Measurements from ENCODE around the gene PSAPL1.
"Not testable (repeated sequence)": the region's sequence is repeated elsewhere in the genome, so short reads cannot be mapped to it uniquely, and the experiment has no call there.

PSAPL1 gene

GRCh38 chr4:7458477-7458876, 23.7 kb upstream of the PSAPL1 start:
- FAIRE-seq, result no peak

GRCh38 chr4:7458066-7458425, 23.3 kb upstream of the PSAPL1 start:
- no peak for FAIRE-seq

- FAIRE-seq, result no peak
Observed at GRCh38 chr4:7457201-7458065, 22.7 kb upstream of the PSAPL1 start.

- FAIRE-seq, result not testable (repeated sequence)
Observed at GRCh38 chr4:7452802-7453201, 18.1 kb upstream of the PSAPL1 start.

GRCh38 chr4:7451800-7452199, 17.1 kb upstream of the PSAPL1 start:
- FAIRE-seq, result no peak

- FAIRE-seq, result no peak
Observed at GRCh38 chr4:7451434-7451789, 16.7 kb upstream of the PSAPL1 start.

GRCh38 chr4:7450775-7451433, 16.2 kb upstream of the PSAPL1 start:
- FAIRE-seq, result no peak

GRCh38 chr4:7448036-7448435, 13.3 kb upstream of the PSAPL1 start:
- no peak for FAIRE-seq

- FAIRE-seq, result no peak
Observed at GRCh38 chr4:7447236-7447635, 12.5 kb upstream of the PSAPL1 start.

GRCh38 chr4:7444731-7445130, 10.0 kb upstream of the PSAPL1 start:
- FAIRE-seq, result no peak

- FAIRE-seq, result no peak
Observed at GRCh38 chr4:7444314-7444713, 9.6 kb upstream of the PSAPL1 start.

GRCh38 chr4:7442574-7443162, 7.9 kb upstream of the PSAPL1 start:
- no peak for FAIRE-seq

GRCh38 chr4:7441201-7441600, 6.5 kb upstream of the PSAPL1 start:
- no peak for FAIRE-seq

GRCh38 chr4:7439699-7440098, 5.0 kb upstream of the PSAPL1 start:
- FAIRE-seq, result no peak

GRCh38 chr4:7436256-7436655, 1.5 kb upstream of the PSAPL1 start:
- no peak for FAIRE-seq

- no peak for FAIRE-seq
Observed at GRCh38 chr4:7435471-7436061, 836 bp upstream of the PSAPL1 start.

GRCh38 chr4:7434141-7434765, 477 bp downstream of the PSAPL1 start:
- no peak for FAIRE-seq

GRCh38 chr4:7433376-7434140, 1.2 kb downstream of the PSAPL1 start:
- no peak for FAIRE-seq

GRCh38 chr4:7432531-7433375, 2.0 kb downstream of the PSAPL1 start:
- no peak for FAIRE-seq

- FAIRE-seq, result no peak
Observed at GRCh38 chr4:7431696-7432530, 2.8 kb downstream of the PSAPL1 start.

Data from TTC549 (cell line).